Tibial artery (tissue), 4 donors: ENCODE data around the gene TRIM28.

Source experiments
- DNase-seq, 2 donors: peaks; one replicate each; pipeline ENCODE4 v3.0.0-alpha.2; 2019
- H3K27ac ChIP-seq, 2 donors: fragments of 200-600 bp; sonication (generic) in 1 of 2; 1 replicate in 1 of 2; 2 replicates in 1 of 2; pipeline ENCODE4 v1.5.1; 2018 to 2019; ENCODE audit warnings: mild to moderate bottlenecking in 1 of 2
- H3K27me3 ChIP-seq, 2 donors: fragments of 200-600 bp; sonication (generic) in 1 of 2; one replicate each; pipeline versions ENCODE4 v1.5.1 to v1.6.0; 2016 to 2019
- H3K36me3 ChIP-seq, 3 donors: fragments of 200-600 bp; sonication (generic) in 2 of 3; one replicate each; pipeline ENCODE4 v1.5.1; 2016 to 2019; ENCODE audit warnings: mild to moderate bottlenecking in 2 of 3
- H3K4me1 ChIP-seq, 4 donors: fragments of 200-600 bp; sonication (generic) in 2 of 4; 1 replicate in 3 of 4; 2 replicates in 1 of 4; pipeline ENCODE4 v1.5.1; 2016 to 2019
- H3K4me3 ChIP-seq, 2 donors: fragments of 200-600 bp; sonication (generic) in 1 of 2; 1 replicate in 1 of 2; 2 replicates in 1 of 2; pipeline ENCODE4 v1.5.1; 2018 to 2019; ENCODE audit warnings: mild to moderate bottlenecking in 2 of 2
- H3K9me3 ChIP-seq, 3 donors: fragments of 200-600 bp; sonication (generic) in 1 of 3; one replicate each; pipeline ENCODE4 v1.5.1; 2016 to 2019
- CTCF ChIP-seq, 2 experiments: fragments of 200-600 bp in 1 of 2; fragments of 450-650 bp in 1 of 2; IDR thresholded peaks; one replicate each; pipeline ENCODE4 v1.5.1; 2017 to 2019; ENCODE audit warnings: antibody characterized with exemption in 2 of 2, mild to moderate bottlenecking in 1 of 2, moderate library complexity in 1 of 2
- intact Hi-C: fragments of 100-400 bp; cut with DNase I; formaldehyde crosslinking; loops from one replicate; pipeline ENCODE4 v1.15.0; 2023; ENCODE audit warnings: low total_unique reads

The TRIM28 gene

GRCh38 chr19:58559275-58560006 lies 15.6 kb downstream of the TRIM28 start:
- peak; percentile 93 to 97 for DNase-seq
- peaks cover 0 to 67% (median 59%) of the 10 kb centered on the region in 4 donors for H3K4me1 ChIP-seq
- intact Hi-C loops = no loop called here
- peak overlapping the region; percentile 99 to 100 for H3K27ac ChIP-seq
- H3K4me3 ChIP-seq = peak overlapping the region; percentile 89 to 90
- TF ChIP-seq CTCF (IDR thresholded peaks at IDR 0.05) = no peak
- H3K27me3 ChIP-seq = no peaks in the 10 kb centered on the region
- peaks cover 11 to 17% (median 17%) of the 10 kb centered on the region in 3 donors for H3K36me3 ChIP-seq
- H3K9me3 ChIP-seq = no peaks in the 10 kb centered on the region

GRCh38 chr19:58560007-58560887 lies 16.4 kb downstream of the TRIM28 start:
- DNase-seq = no peak
- Histone ChIP-seq H3K27me3 (no peaks in the 10 kb centered on the region), H3K36me3 (peaks cover 11 to 17% (median 17%) of the 10 kb centered on the region in 3 donors), H3K4me3 (peak overlapping the region; percentile 89 to 90), H3K9me3 (no peaks in the 10 kb centered on the region), H3K4me1 (peaks cover 0 to 63% (median 58%) of the 10 kb centered on the region in 4 donors), H3K27ac (peak overlapping the region; percentile 99 to 100)
- intact Hi-C loops = no loop called here
- no peak for TF ChIP-seq CTCF (IDR thresholded peaks at IDR 0.05)

GRCh38 chr19:58560921-58561320 lies 17.1 kb downstream of the TRIM28 start:
- DNase-seq = no peak

GRCh38 chr19:58561373-58562121 lies 17.7 kb downstream of the TRIM28 start:
- Histone ChIP-seq H3K4me3 (peak overlapping the region; percentile 48 to 51), H3K4me1 (peaks cover 0 to 50% (median 46%) of the 10 kb centered on the region in 4 donors), H3K27ac (peak overlapping the region; percentile 25 to 74), H3K36me3 (peaks cover 3 to 11% (median 7%) of the 10 kb centered on the region in 3 donors), H3K9me3 (no peaks in the 10 kb centered on the region), H3K27me3 (no peaks in the 10 kb centered on the region)
- intact Hi-C loops = no loop called here
- DNase-seq = peak in 1 of 2 donors; percentile 58
- no peak for TF ChIP-seq CTCF (IDR thresholded peaks at IDR 0.05)

More at GRCh38 chr19:58560921-58561320, 17.1 kb downstream of the TRIM28 start:
- intact Hi-C loops = no loop called here
- Histone ChIP-seq H3K27me3 (no peaks in the 10 kb centered on the region), H3K4me3 (no peak overlapping the region), H3K27ac (no peak overlapping the region), H3K4me1 (peaks cover 0 to 57% (median 52%) of the 10 kb centered on the region in 4 donors), H3K9me3 (no peaks in the 10 kb centered on the region), H3K36me3 (peaks cover 10 to 13% (median 13%) of the 10 kb centered on the region in 3 donors)
- no peak for TF ChIP-seq CTCF (IDR thresholded peaks at IDR 0.05)
